Measurements from ENCODE around the gene PILRA.

PILRA gene

GRCh38 chr7:100398239-100398638, 25.0 kb downstream of the PILRA start:
- no peak overlapping the region for H4K91ac ChIP-seq (ENCODE audit: low read length)
- H3K36me3 ChIP-seq (ENCODE audit: control insufficient read depth in 1 of 2, insufficient read depth in 2 of 2, low read depth in 1 of 2, low read length in 2 of 2), result no peaks in the 10 kb centered on the region
- H3K27ac ChIP-seq (ENCODE audit: low read length, poor library complexity, severe bottlenecking), result no peak overlapping the region
- H2AFZ ChIP-seq (ENCODE audit: low read depth, low read length), result no peak overlapping the region
- peaks cover 27 to 48% of the 10 kb centered on the region in 2 experiments for H3K27me3 ChIP-seq (ENCODE audit: control insufficient read depth in 1 of 2, insufficient read depth in 1 of 2, low read length in 2 of 2)
- H3K18ac ChIP-seq (ENCODE audit: low read depth in 1 of 2, low read length in 2 of 2), result no peak overlapping the region
- 30% methylated on average over 2 of the region's 2 CpGs for WGBS
- H4K8ac ChIP-seq (ENCODE audit: low read length), result no peak overlapping the region
- no peak overlapping the region for H3K14ac ChIP-seq (ENCODE audit: low read length in 2 of 2)
- H3K9ac ChIP-seq (ENCODE audit: low read length), result no peak overlapping the region
- H3K79me1 ChIP-seq (replicated peaks; ENCODE audit: low read length, poor library complexity, severe bottlenecking), result no peaks in the 10 kb centered on the region
- no peak overlapping the region for H2AK5ac ChIP-seq (ENCODE audit: low read length, severe bottlenecking)
- DNase-seq, result no peak
- no peak overlapping the region for H3K23ac ChIP-seq (ENCODE audit: low read length in 2 of 2)
- H3K4ac ChIP-seq (ENCODE audit: low read depth in 1 of 2, low read length in 2 of 2), result no peak overlapping the region
- H2BK12ac ChIP-seq (ENCODE audit: low read length in 2 of 2), result no peak overlapping the region
- no peaks in the 10 kb centered on the region for H3K4me1 ChIP-seq (ENCODE audit: control insufficient read depth, insufficient read depth, low read depth, low read length)
- H2BK15ac ChIP-seq (ENCODE audit: low read depth, poor library complexity, severe bottlenecking), result no peak overlapping the region
- H3K4me3 ChIP-seq (ENCODE audit: insufficient read depth in 1 of 2, low read depth in 1 of 2, low read length in 2 of 2), result no peak overlapping the region
- no peak overlapping the region for H3K4me2 ChIP-seq (ENCODE audit: low read length, poor library complexity, severe bottlenecking)
- H2BK5ac ChIP-seq (ENCODE audit: low read depth, low read length, poor library complexity, severe bottlenecking), result no peak overlapping the region
- no peaks in the 10 kb centered on the region for H3K9me3 ChIP-seq (ENCODE audit: control insufficient read depth, low read length)
- H2BK120ac ChIP-seq (ENCODE audit: low read depth, low read length), result no peak overlapping the region

- Histone ChIP-seq H3K4me1 (ENCODE audit: control insufficient read depth, insufficient read depth, low read depth, low read length) (no peaks in the 10 kb centered on the region), H2BK15ac (ENCODE audit: low read depth, poor library complexity, severe bottlenecking) (no peak overlapping the region), H3K4me3 (ENCODE audit: insufficient read depth in 1 of 2, low read depth in 1 of 2, low read length in 2 of 2) (no peak overlapping the region), H3K9me3 (ENCODE audit: control insufficient read depth, low read length) (no peaks in the 10 kb centered on the region), H3K79me1 (replicated peaks; ENCODE audit: low read length, poor library complexity, severe bottlenecking) (no peaks in the 10 kb centered on the region), H2AFZ (ENCODE audit: low read depth, low read length) (no peak overlapping the region), H2AK5ac (ENCODE audit: low read length, severe bottlenecking) (no peak overlapping the region), H3K36me3 (ENCODE audit: control insufficient read depth in 1 of 2, insufficient read depth in 2 of 2, low read depth in 1 of 2, low read length in 2 of 2) (no peaks in the 10 kb centered on the region), H2BK120ac (ENCODE audit: low read depth, low read length) (no peak overlapping the region), H3K4me2 (ENCODE audit: low read length, poor library complexity, severe bottlenecking) (no peak overlapping the region), H4K8ac (ENCODE audit: low read length) (no peak overlapping the region), H3K9ac (ENCODE audit: low read length) (no peak overlapping the region), H2BK12ac (ENCODE audit: low read length in 2 of 2) (no peak overlapping the region), H3K14ac (ENCODE audit: low read length in 2 of 2) (no peak overlapping the region), H3K27ac (ENCODE audit: low read length, poor library complexity, severe bottlenecking) (no peak overlapping the region), H3K4ac (ENCODE audit: low read depth in 1 of 2, low read length in 2 of 2) (no peak overlapping the region), H3K27me3 (ENCODE audit: control insufficient read depth in 1 of 2, insufficient read depth in 1 of 2, low read length in 2 of 2) (peaks cover 25 to 48% of the 10 kb centered on the region in 2 experiments), H4K91ac (ENCODE audit: low read length) (no peak overlapping the region), H3K23ac (ENCODE audit: low read length in 2 of 2) (no peak overlapping the region), H2BK5ac (ENCODE audit: low read depth, low read length, poor library complexity, severe bottlenecking) (no peak overlapping the region), H3K18ac (ENCODE audit: low read depth in 1 of 2, low read length in 2 of 2) (no peak overlapping the region)
- 95% methylated on average over 3 of the region's 3 CpGs for WGBS
- DNase-seq, result no peak
Measured at GRCh38 chr7:100400041-100400440, 26.8 kb downstream of the PILRA start.

DNA sequence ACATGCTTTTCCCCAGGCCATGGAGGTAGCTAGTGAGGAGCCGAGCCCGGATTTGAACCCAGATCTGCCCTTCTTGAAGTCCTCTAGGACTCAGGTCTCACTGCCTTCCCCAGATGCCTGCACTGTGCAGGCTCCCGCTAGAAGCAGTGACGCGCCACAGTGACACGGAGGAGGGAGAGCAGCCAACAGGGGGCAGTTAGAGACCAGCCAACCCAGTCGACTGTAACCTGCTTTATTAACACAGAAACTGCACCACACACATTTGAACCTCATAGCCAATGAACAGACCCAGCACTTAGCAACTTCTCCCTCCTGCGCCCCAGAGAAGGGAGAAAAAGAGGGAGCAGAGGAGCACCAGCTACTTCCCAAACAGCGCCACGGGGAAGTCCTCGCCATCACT, 27.4 kb downstream of the PILRA start:
- Histone ChIP-seq H3K14ac (ENCODE audit: low read length in 2 of 2) (no peak overlapping the region), H3K79me1 (replicated peaks; ENCODE audit: low read length, poor library complexity, severe bottlenecking) (no peaks in the 10 kb centered on the region), H3K27ac (ENCODE audit: low read length, poor library complexity, severe bottlenecking) (no peak overlapping the region), H3K27me3 (ENCODE audit: control insufficient read depth in 1 of 2, insufficient read depth in 1 of 2, low read length in 2 of 2) (peaks cover 20 to 48% of the 10 kb centered on the region in 2 experiments), H2BK15ac (ENCODE audit: low read depth, poor library complexity, severe bottlenecking) (no peak overlapping the region), H3K36me3 (ENCODE audit: control insufficient read depth in 1 of 2, insufficient read depth in 2 of 2, low read depth in 1 of 2, low read length in 2 of 2) (no peaks in the 10 kb centered on the region), H3K4me3 (ENCODE audit: insufficient read depth in 1 of 2, low read depth in 1 of 2, low read length in 2 of 2) (no peak overlapping the region), H3K9me3 (ENCODE audit: control insufficient read depth, low read length) (no peaks in the 10 kb centered on the region), H3K18ac (ENCODE audit: low read depth in 1 of 2, low read length in 2 of 2) (no peak overlapping the region), H3K23ac (ENCODE audit: low read length in 2 of 2) (no peak overlapping the region), H3K4me1 (ENCODE audit: control insufficient read depth, insufficient read depth, low read depth, low read length) (no peaks in the 10 kb centered on the region), H4K91ac (ENCODE audit: low read length) (no peak overlapping the region), H2BK120ac (ENCODE audit: low read depth, low read length) (no peak overlapping the region), H4K8ac (ENCODE audit: low read length) (no peak overlapping the region), H2AFZ (ENCODE audit: low read depth, low read length) (no peak overlapping the region), H2BK5ac (ENCODE audit: low read depth, low read length, poor library complexity, severe bottlenecking) (no peak overlapping the region), H3K4ac (ENCODE audit: low read depth in 1 of 2, low read length in 2 of 2) (no peak overlapping the region), H3K4me2 (ENCODE audit: low read length, poor library complexity, severe bottlenecking) (peak overlapping the region; percentile 17), H2BK12ac (ENCODE audit: low read length in 2 of 2) (no peak overlapping the region), H2AK5ac (ENCODE audit: low read length, severe bottlenecking) (no peak overlapping the region), H3K9ac (ENCODE audit: low read length) (no peak overlapping the region)
- WGBS, result 67% methylated on average over 11 of the region's 11 CpGs
- peak; percentile 33 for DNase-seq

DNA sequence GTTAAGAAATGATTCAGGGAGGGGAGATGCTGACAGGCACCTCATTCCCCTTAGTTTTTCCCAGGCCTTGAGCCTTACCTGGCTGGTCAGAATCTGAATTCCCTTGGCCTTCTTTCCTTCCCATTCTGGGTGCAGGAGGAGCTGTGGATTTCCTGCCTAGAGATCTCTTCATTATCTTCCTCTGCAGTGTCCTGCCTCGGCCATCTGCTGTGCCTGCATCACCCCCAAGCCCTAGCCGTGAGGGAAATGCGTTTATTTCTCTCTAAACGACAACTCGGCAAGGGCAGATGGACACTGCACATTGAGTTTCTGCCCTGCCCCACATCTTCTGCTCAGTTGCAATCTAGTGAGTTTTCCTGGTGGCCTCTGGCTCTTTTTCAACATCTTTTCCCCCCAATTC, 28.5 kb downstream of the PILRA start:
- no peak overlapping the region for H2BK15ac ChIP-seq (ENCODE audit: low read depth, poor library complexity, severe bottlenecking)
- no peak overlapping the region for H2BK5ac ChIP-seq (ENCODE audit: low read depth, low read length, poor library complexity, severe bottlenecking)
- no peak overlapping the region for H3K18ac ChIP-seq (ENCODE audit: low read depth in 1 of 2, low read length in 2 of 2)
- H3K4me3 ChIP-seq (ENCODE audit: insufficient read depth in 1 of 2, low read depth in 1 of 2, low read length in 2 of 2), result no peak overlapping the region
- no peaks in the 10 kb centered on the region for H3K36me3 ChIP-seq (ENCODE audit: control insufficient read depth in 1 of 2, insufficient read depth in 2 of 2, low read depth in 1 of 2, low read length in 2 of 2)
- H3K9me3 ChIP-seq (ENCODE audit: control insufficient read depth, low read length), result no peaks in the 10 kb centered on the region
- no peaks in the 10 kb centered on the region for H3K4me1 ChIP-seq (ENCODE audit: control insufficient read depth, insufficient read depth, low read depth, low read length)
- no peak overlapping the region for H4K8ac ChIP-seq (ENCODE audit: low read length)
- H3K79me1 ChIP-seq (replicated peaks; ENCODE audit: low read length, poor library complexity, severe bottlenecking), result no peaks in the 10 kb centered on the region
- no peak overlapping the region for H2AK5ac ChIP-seq (ENCODE audit: low read length, severe bottlenecking)
- H3K4ac ChIP-seq (ENCODE audit: low read depth in 1 of 2, low read length in 2 of 2), result no peak overlapping the region
- no peak overlapping the region for H2AFZ ChIP-seq (ENCODE audit: low read depth, low read length)
- no peak for DNase-seq
- peaks cover 20 to 58% of the 10 kb centered on the region in 2 experiments for H3K27me3 ChIP-seq (ENCODE audit: control insufficient read depth in 1 of 2, insufficient read depth in 1 of 2, low read length in 2 of 2)
- no peak overlapping the region for H3K14ac ChIP-seq (ENCODE audit: low read length in 2 of 2)
- no peak overlapping the region for H3K4me2 ChIP-seq (ENCODE audit: low read length, poor library complexity, severe bottlenecking)
- H2BK12ac ChIP-seq (ENCODE audit: low read length in 2 of 2), result no peak overlapping the region
- 68% methylated on average over 5 of the region's 5 CpGs for WGBS
- no peak overlapping the region for H3K23ac ChIP-seq (ENCODE audit: low read length in 2 of 2)
- no peak overlapping the region for H3K27ac ChIP-seq (ENCODE audit: low read length, poor library complexity, severe bottlenecking)
- H2BK120ac ChIP-seq (ENCODE audit: low read depth, low read length), result no peak overlapping the region
- no peak overlapping the region for H3K9ac ChIP-seq (ENCODE audit: low read length)
- no peak overlapping the region for H4K91ac ChIP-seq (ENCODE audit: low read length)
